Liver (tissue), 9 donors: Measurements from ENCODE around the gene IL2RA. TPM values are rescaled to one million over a fixed set of nuclear protein-coding genes. Genes with fewer than 3 reads are reported as not detected.
"Not testable (repeated sequence)": the region's sequence is repeated elsewhere in the genome, so short reads cannot be mapped to it uniquely, and the experiment has no call there.

Source experiments
- DNase-seq: peaks from one replicate; pipeline ENCODE4 v3.0.0-alpha.2; 2017; ENCODE audit warnings: low spot score
- H3K27ac ChIP-seq, 2 donors: one replicate each; pipeline ENCODE4 v1.7.0; 2013; ENCODE audit warnings: inconsistent platforms in 2 of 2, low read length in 2 of 2, control low read depth in 1 of 2, low read depth in 1 of 2, mild to moderate bottlenecking in 1 of 2
- H3K27me3 ChIP-seq, 4 donors: one replicate each; pipeline versions ENCODE4 v1.6.1 to v1.7.0; 2013; ENCODE audit warnings: low read length in 3 of 4, inconsistent platforms in 1 of 4, mild to moderate bottlenecking in 1 of 4, moderate library complexity in 1 of 4; ENCODE audit not compliant: control insufficient read depth in 4 of 4, insufficient read depth in 4 of 4
- H3K36me3 ChIP-seq, 4 donors: one replicate each; pipeline versions ENCODE4 v1.6.1 to v1.7.0; 2013; ENCODE audit warnings: low read length in 3 of 4, mild to moderate bottlenecking in 3 of 4, low read depth in 1 of 4, moderate library complexity in 1 of 4; ENCODE audit not compliant: control insufficient read depth in 4 of 4, insufficient read depth in 3 of 4
- H3K4me1 ChIP-seq, 4 donors: one replicate each; pipeline versions ENCODE4 v1.6.1 to v1.7.0; 2013; ENCODE audit warnings: low read length in 3 of 4, mild to moderate bottlenecking in 3 of 4, moderate library complexity in 1 of 4; ENCODE audit not compliant: control insufficient read depth in 4 of 4, insufficient read depth in 4 of 4
- H3K4me3 ChIP-seq, 3 donors: one replicate each; pipeline versions ENCODE4 v1.6.1 to v1.7.0; 2013; ENCODE audit warnings: low read length in 3 of 3, control low read depth in 1 of 3, low read depth in 1 of 3, mild to moderate bottlenecking in 1 of 3
- H3K9ac ChIP-seq, 2 donors: one replicate each; pipeline ENCODE4 v1.7.0; 2013; ENCODE audit warnings: low read length in 2 of 2, mild to moderate bottlenecking in 2 of 2, moderate library complexity in 2 of 2, control low read depth in 1 of 2, low read depth in 1 of 2
- H3K9me3 ChIP-seq, 4 donors: one replicate each; pipeline versions ENCODE4 v1.6.1 to v1.7.0; 2013; ENCODE audit warnings: low read length in 3 of 4; ENCODE audit not compliant: control insufficient read depth in 4 of 4
- EGR1 ChIP-seq, 2 donors: IDR thresholded peaks; 2 replicates each; pipeline ENCODE4 v1.6.1; 2016 to 2018; ENCODE audit warnings: antibody characterized with exemption in 2 of 2, low read depth in 2 of 2
- FOXA1 ChIP-seq: IDR thresholded peaks from 2 replicates; pipeline ENCODE4 v1.6.1; 2016; ENCODE audit warnings: antibody characterized with exemption
- FOXA2 ChIP-seq: IDR thresholded peaks from 2 replicates; pipeline ENCODE4 v1.6.1; 2016; ENCODE audit warnings: antibody characterized with exemption
- GABPA ChIP-seq, 2 donors: IDR thresholded peaks in 1 of 2; conservative IDR thresholded peaks in 1 of 2; 2 replicates each; pipeline ENCODE4 v1.6.1; 2016; ENCODE audit warnings: antibody characterized with exemption in 2 of 2, mild to moderate bottlenecking in 1 of 2, moderate library complexity in 1 of 2
- HNF4A ChIP-seq, 2 donors: conservative IDR thresholded peaks; 2 replicates each; pipeline ENCODE4 v1.6.1; 2016; ENCODE audit warnings: antibody characterized with exemption in 2 of 2, mild to moderate bottlenecking in 2 of 2
- HNF4G ChIP-seq: IDR thresholded peaks from 2 replicates; pipeline ENCODE4 v1.6.1; 2016; ENCODE audit warnings: antibody characterized with exemption
- JUND ChIP-seq, 2 donors: IDR thresholded peaks; 2 replicates each; pipeline ENCODE4 v1.6.1; 2016; ENCODE audit warnings: antibody characterized with exemption in 2 of 2
- MAX ChIP-seq: IDR thresholded peaks from 2 replicates; pipeline ENCODE4 v1.6.1; 2016; ENCODE audit warnings: antibody characterized with exemption
- NR2F2 ChIP-seq: IDR thresholded peaks from 2 replicates; pipeline ENCODE4 v1.6.1; 2016; ENCODE audit warnings: antibody characterized with exemption
- RAD21 ChIP-seq, 2 donors: IDR thresholded peaks; 2 replicates each; pipeline ENCODE4 v1.6.1; 2016; ENCODE audit warnings: antibody characterized with exemption in 2 of 2, mild to moderate bottlenecking in 2 of 2
- RXRA ChIP-seq, 2 donors: IDR thresholded peaks; 2 replicates each; pipeline ENCODE4 v1.6.1; 2017 to 2018; ENCODE audit warnings: antibody characterized with exemption in 2 of 2, mild to moderate bottlenecking in 1 of 2
- SP1 ChIP-seq: IDR thresholded peaks from 2 replicates; pipeline ENCODE4 v1.6.1; 2018; ENCODE audit warnings: antibody characterized with exemption, mild to moderate bottlenecking
- YY1 ChIP-seq: IDR thresholded peaks from 2 replicates; pipeline ENCODE4 v1.6.1; 2016; ENCODE audit warnings: antibody characterized with exemption, mild to moderate bottlenecking
- WGBS: extraction: QIAGEN DNeasy Blood & Tissue Kit; methylation state at CpG from one replicate; pipeline ENCODE4 v1.1.7; 2013; 5-methylcytosine and 5-hydroxymethylcytosine counted together
- polyA plus RNA-seq, 2 donors: library from polyadenylated mRNA; stranded (reverse) in 1 of 2; unstranded in 1 of 2; fragments of 200-250 nt in 1 of 2; fragments of >200 nt in 1 of 2; fragmentation: Nextera tagmentation in 1 of 2; extraction: Ambion mirVana in 1 of 2; gene quantifications; one replicate each; pipeline versions ENCODE4 v1.2.1 to v1.2.3, GENCODE V29; 2013 to 2015
- total RNA-seq, 2 donors: library from RNA; depleted of rRNA; stranded (reverse); fragments of >200 nt; gene quantifications; one replicate each; pipeline ENCODE4 v1.2.3, GENCODE V29; 2014
- TF ChIP-seq, protein P1 (sequence below): IDR thresholded peaks from 2 replicates; pipeline ENCODE4 v1.6.1; 2016; ENCODE audit warnings: antibody characterized with exemption, mild to moderate bottlenecking
- TF ChIP-seq, protein P2 (sequence below): IDR thresholded peaks from 2 replicates; pipeline ENCODE4 v1.6.1; 2016; ENCODE audit warnings: antibody characterized with exemption
- TF ChIP-seq, protein P3 (sequence below): IDR thresholded peaks from 2 replicates; pipeline ENCODE4 v1.6.1; 2016; ENCODE audit warnings: antibody characterized with exemption
- donor health status: healthy.
- donor health status: healthy.
- donor health status: healthy.
- donor health status: healthy.
- donor health status: healthy.

Gene IL2RA
- total and polyA plus RNA-seq, 4 donors: 0.46 to 1.6 TPM; not detected in 2

DNA sequence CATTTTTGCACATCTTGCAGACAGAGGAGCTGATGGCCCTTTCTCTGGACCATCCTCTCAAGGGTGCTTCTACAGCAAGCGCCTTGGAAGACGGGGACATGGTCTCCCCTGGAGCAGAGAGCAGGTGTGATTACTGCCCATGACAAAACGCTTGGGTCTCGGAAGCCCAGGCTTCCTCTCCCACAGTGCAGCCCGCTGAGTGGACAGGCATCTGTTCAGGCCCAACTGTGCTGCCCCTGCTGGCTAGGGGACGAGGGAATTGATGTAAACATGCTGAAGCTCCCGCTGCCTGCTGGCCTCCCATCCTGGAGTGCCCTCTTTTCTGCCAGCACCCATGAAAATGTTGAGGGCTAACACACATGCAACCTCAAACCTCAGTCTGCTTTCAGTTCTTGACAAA lies 99.1 kb downstream of the IL2RA start:
- DNase-seq: no peak

GRCh38 chr10:5962358-5962940 lies 99.7 kb downstream of the IL2RA start:
- not testable (repeated sequence) for H3K9me3 ChIP-seq, H3K27me3 ChIP-seq, H3K9ac ChIP-seq, H3K4me3 ChIP-seq, DNase-seq, H3K27ac ChIP-seq
- 92% methylated on average over 10 of the region's 10 CpGs for WGBS
- Histone ChIP-seq H3K4me1 (peaks cover 9 to 19% (median 15%) of the 10 kb centered on the region in 4 donors), H3K36me3 (peaks cover 0 to 33% (median 20%) of the 10 kb centered on the region in 4 donors)

More for the DNA sequence above, 99.1 kb downstream of the IL2RA start:
- WGBS: 95% methylated on average over 7 of the region's 7 CpGs
- Histone ChIP-seq H3K27me3 (no peaks in the 10 kb centered on the region), H3K9me3 (no peaks in the 10 kb centered on the region), H3K4me1 (peaks cover 9 to 25% (median 17%) of the 10 kb centered on the region in 4 donors), H3K27ac (no peak overlapping the region), H3K36me3 (peaks cover 0 to 32% (median 20%) of the 10 kb centered on the region in 4 donors), H3K9ac (no peak overlapping the region), H3K4me3 (no peak overlapping the region)
- TF ChIP-seq, protein P1, sequence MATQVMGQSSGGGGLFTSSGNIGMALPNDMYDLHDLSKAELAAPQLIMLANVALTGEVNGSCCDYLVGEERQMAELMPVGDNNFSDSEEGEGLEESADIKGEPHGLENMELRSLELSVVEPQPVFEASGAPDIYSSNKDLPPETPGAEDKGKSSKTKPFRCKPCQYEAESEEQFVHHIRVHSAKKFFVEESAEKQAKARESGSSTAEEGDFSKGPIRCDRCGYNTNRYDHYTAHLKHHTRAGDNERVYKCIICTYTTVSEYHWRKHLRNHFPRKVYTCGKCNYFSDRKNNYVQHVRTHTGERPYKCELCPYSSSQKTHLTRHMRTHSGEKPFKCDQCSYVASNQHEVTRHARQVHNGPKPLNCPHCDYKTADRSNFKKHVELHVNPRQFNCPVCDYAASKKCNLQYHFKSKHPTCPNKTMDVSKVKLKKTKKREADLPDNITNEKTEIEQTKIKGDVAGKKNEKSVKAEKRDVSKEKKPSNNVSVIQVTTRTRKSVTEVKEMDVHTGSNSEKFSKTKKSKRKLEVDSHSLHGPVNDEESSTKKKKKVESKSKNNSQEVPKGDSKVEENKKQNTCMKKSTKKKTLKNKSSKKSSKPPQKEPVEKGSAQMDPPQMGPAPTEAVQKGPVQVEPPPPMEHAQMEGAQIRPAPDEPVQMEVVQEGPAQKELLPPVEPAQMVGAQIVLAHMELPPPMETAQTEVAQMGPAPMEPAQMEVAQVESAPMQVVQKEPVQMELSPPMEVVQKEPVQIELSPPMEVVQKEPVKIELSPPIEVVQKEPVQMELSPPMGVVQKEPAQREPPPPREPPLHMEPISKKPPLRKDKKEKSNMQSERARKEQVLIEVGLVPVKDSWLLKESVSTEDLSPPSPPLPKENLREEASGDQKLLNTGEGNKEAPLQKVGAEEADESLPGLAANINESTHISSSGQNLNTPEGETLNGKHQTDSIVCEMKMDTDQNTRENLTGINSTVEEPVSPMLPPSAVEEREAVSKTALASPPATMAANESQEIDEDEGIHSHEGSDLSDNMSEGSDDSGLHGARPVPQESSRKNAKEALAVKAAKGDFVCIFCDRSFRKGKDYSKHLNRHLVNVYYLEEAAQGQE: no peak
- TF ChIP-seq YY1 (no peak), NR2F2 (no peak), SP1 (no peak), HNF4G (no peak), HNF4A (conservative IDR thresholded peaks at IDR 0.05) (no peak), EGR1 (IDR thresholded peaks at IDR 0.05; ENCODE audit: low read depth in 2 of 2) (no peak), MAX (no peak), FOXA1 (no peak), GABPA (IDR thresholded peaks at IDR 0.05 in 1 of 2, conservative IDR thresholded peaks at IDR 0.05 in 1 of 2) (no peak), RXRA (IDR thresholded peaks at IDR 0.05) (no peak), JUND (IDR thresholded peaks at IDR 0.05) (no peak), FOXA2 (no peak), RAD21 (IDR thresholded peaks at IDR 0.05) (no peak)
- TF ChIP-seq, protein P2, sequence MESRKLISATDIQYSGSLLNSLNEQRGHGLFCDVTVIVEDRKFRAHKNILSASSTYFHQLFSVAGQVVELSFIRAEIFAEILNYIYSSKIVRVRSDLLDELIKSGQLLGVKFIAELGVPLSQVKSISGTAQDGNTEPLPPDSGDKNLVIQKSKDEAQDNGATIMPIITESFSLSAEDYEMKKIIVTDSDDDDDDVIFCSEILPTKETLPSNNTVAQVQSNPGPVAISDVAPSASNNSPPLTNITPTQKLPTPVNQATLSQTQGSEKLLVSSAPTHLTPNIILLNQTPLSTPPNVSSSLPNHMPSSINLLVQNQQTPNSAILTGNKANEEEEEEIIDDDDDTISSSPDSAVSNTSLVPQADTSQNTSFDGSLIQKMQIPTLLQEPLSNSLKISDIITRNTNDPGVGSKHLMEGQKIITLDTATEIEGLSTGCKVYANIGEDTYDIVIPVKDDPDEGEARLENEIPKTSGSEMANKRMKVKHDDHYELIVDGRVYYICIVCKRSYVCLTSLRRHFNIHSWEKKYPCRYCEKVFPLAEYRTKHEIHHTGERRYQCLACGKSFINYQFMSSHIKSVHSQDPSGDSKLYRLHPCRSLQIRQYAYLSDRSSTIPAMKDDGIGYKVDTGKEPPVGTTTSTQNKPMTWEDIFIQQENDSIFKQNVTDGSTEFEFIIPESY: no peak
- TF ChIP-seq, protein P3, sequence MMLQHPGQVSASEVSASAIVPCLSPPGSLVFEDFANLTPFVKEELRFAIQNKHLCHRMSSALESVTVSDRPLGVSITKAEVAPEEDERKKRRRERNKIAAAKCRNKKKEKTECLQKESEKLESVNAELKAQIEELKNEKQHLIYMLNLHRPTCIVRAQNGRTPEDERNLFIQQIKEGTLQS: no peak
